HEK293 (cell line): ENCODE measurements around the gene TTLL9.

Source experiments
- CTCF ChIA-PET: fragments of 350-600 bp; formaldehyde crosslinking; extraction: SDS; loops from one replicate; lab custom pipeline; 2021; ENCODE audit warnings: antibody characterized with exemption; lab: Yijun Ruan, JAX
- POLR2A ChIA-PET: fragments of 300-600 bp; formaldehyde crosslinking; extraction: SDS; loops from one replicate; lab custom pipeline; 2020; ENCODE audit warnings: antibody characterized with exemption, inconsistent platforms; lab: Yijun Ruan, JAX
- H3K27ac ChIP-seq: fragments of 200-500 bp; sonication (Bioruptor generic); 2 replicates; pipeline ENCODE4 v1.5.1; 2014; ENCODE audit warnings: low read depth, low read length, control low read depth, inconsistent platforms; ENCODE audit errors: extremely low read depth
- H3K36me3 ChIP-seq, 2 experiments: fragments of 200-500 bp in 1 of 2; sonication (Bioruptor generic) in 1 of 2; 1 replicate in 1 of 2; 2 replicates in 1 of 2; pipeline ENCODE4 v1.5.1; 2014 to 2017; ENCODE audit warnings: inconsistent platforms in 2 of 2, low read length in 2 of 2; ENCODE audit not compliant: control insufficient read depth in 2 of 2, insufficient read depth in 1 of 2
- H3K4me1 ChIP-seq: fragments of 200-500 bp; sonication (Bioruptor generic); 2 replicates; pipeline ENCODE4 v1.5.1; 2014; ENCODE audit warnings: mild to moderate bottlenecking, low read length, inconsistent platforms; ENCODE audit not compliant: control insufficient read depth, insufficient read depth
- H3K4me3 ChIP-seq: 2 replicates; pipeline ENCODE4 v1.5.1; 2011; ENCODE audit warnings: low read depth, mild to moderate bottlenecking, control low read depth, low read length, moderate library complexity
- H3K9me3 ChIP-seq: fragments of 200-500 bp; sonication (Bioruptor generic); 2 replicates; pipeline ENCODE4 v1.5.1; 2014; ENCODE audit warnings: low read depth, low read length, inconsistent platforms; ENCODE audit not compliant: control insufficient read depth, insufficient read depth
- BCL11A ChIP-seq: fragments of 450-650 bp; formaldehyde crosslinking; IDR thresholded peaks from 2 replicates; pipeline ENCODE4 v1.5.1; 2016; ENCODE audit warnings: low read depth, missing biosample characterization, missing genetic modification characterization
- EGR2 ChIP-seq: fragments of 450-650 bp; formaldehyde crosslinking; IDR thresholded peaks from 2 replicates; pipeline ENCODE4 v1.5.1; 2016; ENCODE audit warnings: low read depth, missing biosample characterization, missing genetic modification characterization
- GLIS2 ChIP-seq: fragments of 450-650 bp; formaldehyde crosslinking; IDR thresholded peaks from 2 replicates; pipeline ENCODE4 v1.5.1; 2016; ENCODE audit warnings: missing biosample characterization, missing genetic modification characterization
- HOXC10 ChIP-seq: sonication (generic); formaldehyde crosslinking; IDR thresholded peaks from 2 replicates; pipeline ENCODE4 v1.8.1; 2023; ENCODE audit warnings: mild to moderate bottlenecking, missing genetic modification reagents
- INSM2 ChIP-seq: fragments of 450-650 bp; formaldehyde crosslinking; IDR thresholded peaks from 2 replicates; pipeline ENCODE4 v1.5.1; 2016; ENCODE audit warnings: missing biosample characterization, missing genetic modification characterization
- KLF9 ChIP-seq: fragments of 450-650 bp; formaldehyde crosslinking; IDR thresholded peaks from 2 replicates; pipeline ENCODE4 v1.5.1; 2016; ENCODE audit warnings: missing biosample characterization, missing genetic modification characterization, low read depth
- MYNN ChIP-seq: fragments of 450-650 bp; formaldehyde crosslinking; IDR thresholded peaks from 2 replicates; pipeline ENCODE4 v1.5.1; 2016; ENCODE audit warnings: missing biosample characterization, missing genetic modification characterization, borderline replicate concordance
- REPIN1 ChIP-seq: fragments of 450-650 bp; formaldehyde crosslinking; IDR thresholded peaks from 2 replicates; pipeline ENCODE4 v1.5.1; 2017; ENCODE audit warnings: missing biosample characterization, missing genetic modification characterization, low read depth
- SALL2 ChIP-seq: fragments of 450-650 bp; formaldehyde crosslinking; IDR thresholded peaks from 2 replicates; pipeline ENCODE4 v1.5.0; 2017; ENCODE audit warnings: missing biosample characterization, mild to moderate bottlenecking, missing genetic modification characterization, borderline replicate concordance
- SP2 ChIP-seq: fragments of 450-650 bp; formaldehyde crosslinking; IDR thresholded peaks from 2 replicates; pipeline ENCODE4 v1.5.1; 2016; ENCODE audit warnings: missing biosample characterization, missing genetic modification characterization
- WT1 ChIP-seq: fragments of 450-650 bp; formaldehyde crosslinking; IDR thresholded peaks from 2 replicates; pipeline ENCODE4 v1.5.1; 2016; ENCODE audit warnings: missing biosample characterization, missing genetic modification characterization
- ZBTB17 ChIP-seq: fragments of 450-650 bp; formaldehyde crosslinking; IDR thresholded peaks from 2 replicates; pipeline ENCODE4 v1.5.1; 2016; ENCODE audit warnings: missing biosample characterization, missing genetic modification characterization
- ZBTB7A ChIP-seq: fragments of 450-650 bp; formaldehyde crosslinking; IDR thresholded peaks from 2 replicates; pipeline ENCODE4 v1.5.1; 2016; ENCODE audit warnings: low read depth, missing biosample characterization, missing genetic modification characterization
- ZFHX2 ChIP-seq: fragments of 450-650 bp; formaldehyde crosslinking; conservative IDR thresholded peaks from 2 replicates; pipeline ENCODE4 v1.5.1; 2016; ENCODE audit warnings: missing biosample characterization, missing genetic modification characterization
- ZFP69B ChIP-seq: fragments of 450-650 bp; formaldehyde crosslinking; IDR thresholded peaks from 2 replicates; pipeline ENCODE4 v1.5.1; 2016; ENCODE audit warnings: missing biosample characterization, missing genetic modification characterization
- ZIC2 ChIP-seq: fragments of 450-650 bp; formaldehyde crosslinking; IDR thresholded peaks from 2 replicates; pipeline ENCODE4 v1.5.1; 2016; ENCODE audit warnings: missing biosample characterization, missing genetic modification characterization
- ZNF121 ChIP-seq: fragments of 450-650 bp; formaldehyde crosslinking; IDR thresholded peaks from 2 replicates; pipeline ENCODE4 v1.5.1; 2016; ENCODE audit warnings: missing biosample characterization, missing genetic modification characterization
- ZNF16 ChIP-seq: fragments of 450-650 bp; formaldehyde crosslinking; IDR thresholded peaks from 2 replicates; pipeline ENCODE4 v1.5.1; 2016; ENCODE audit warnings: low read depth, missing biosample characterization, missing genetic modification characterization
- ZNF175 ChIP-seq: fragments of 450-650 bp; formaldehyde crosslinking; IDR thresholded peaks from 2 replicates; pipeline ENCODE4 v1.5.1; 2016; ENCODE audit warnings: missing biosample characterization, missing genetic modification characterization
- ZNF19 ChIP-seq: fragments of 450-650 bp; formaldehyde crosslinking; IDR thresholded peaks from 2 replicates; pipeline ENCODE4; 2016; ENCODE audit warnings: missing biosample characterization, missing genetic modification characterization, low read depth
- ZNF248 ChIP-seq: fragments of 450-650 bp; formaldehyde crosslinking; IDR thresholded peaks from 2 replicates; pipeline ENCODE4 v1.5.1; 2017; ENCODE audit warnings: missing biosample characterization, missing genetic modification characterization
- ZNF335 ChIP-seq: fragments of 450-650 bp; formaldehyde crosslinking; conservative IDR thresholded peaks from 2 replicates; pipeline ENCODE4 v1.5.1; 2016; ENCODE audit warnings: missing biosample characterization, missing genetic modification characterization
- ZNF341 ChIP-seq: fragments of 450-650 bp; formaldehyde crosslinking; IDR thresholded peaks from 2 replicates; pipeline ENCODE4; 2016; ENCODE audit warnings: low read depth, missing biosample characterization, missing genetic modification characterization
- ZNF416 ChIP-seq: fragments of 450-650 bp; formaldehyde crosslinking; IDR thresholded peaks from 2 replicates; pipeline ENCODE4 v1.5.1; 2016; ENCODE audit warnings: missing biosample characterization, missing genetic modification characterization
- ZNF433 ChIP-seq: fragments of 450-650 bp; formaldehyde crosslinking; IDR thresholded peaks from 2 replicates; pipeline ENCODE4 v1.5.1; 2016; ENCODE audit warnings: missing biosample characterization, missing genetic modification characterization, low read depth
- ZNF518A ChIP-seq: fragments of 450-650 bp; formaldehyde crosslinking; conservative IDR thresholded peaks from 2 replicates; pipeline ENCODE4 v1.5.1; 2016; ENCODE audit warnings: low read depth, missing biosample characterization, missing genetic modification characterization
- ZNF561 ChIP-seq: fragments of 450-650 bp; IDR thresholded peaks from 2 replicates; pipeline ENCODE4 v1.5.1; 2018; ENCODE audit warnings: missing biosample characterization, missing genetic modification characterization, borderline replicate concordance
- ZNF692 ChIP-seq: fragments of 450-650 bp; formaldehyde crosslinking; IDR thresholded peaks from 2 replicates; pipeline ENCODE4 v1.5.1; 2016; ENCODE audit warnings: missing biosample characterization, missing genetic modification characterization
- ZNF785 ChIP-seq: fragments of 450-650 bp; formaldehyde crosslinking; IDR thresholded peaks from 2 replicates; pipeline ENCODE4 v1.5.1; 2016; ENCODE audit warnings: missing biosample characterization, missing genetic modification characterization
- ZSCAN30 ChIP-seq: fragments of 450-650 bp; IDR thresholded peaks from 2 replicates; pipeline ENCODE4 v1.5.1; 2018; ENCODE audit warnings: missing biosample characterization, mild to moderate bottlenecking, missing genetic modification characterization, moderate library complexity

TTLL9 gene

GRCh38 chr20:31869942-31870725, at the start of gene TTLL9, which contains the start of gene DUSP15:
Gene TTLL9 (plus strand): TSS chr20:31870634. CDS start chr20:31871127, 493 bp downstream.
Gene DUSP15 (minus strand): TSS chr20:31870527. CDS start chr20:31870337, 190 bp downstream.
- peak within 1 kb of the TSS; percentile 56; the same call in 1 of the 2 replicates for H3K27ac ChIP-seq
- POLR2A ChIA-PET: no interaction called here
- CTCF ChIA-PET: no interaction called here
- H3K9me3 ChIP-seq: no peaks in the 10 kb centered on the region
- no peaks in the 10 kb centered on the region for H3K36me3 ChIP-seq
- H3K4me1 ChIP-seq: no peaks in the 10 kb centered on the region
- H3K4me3 ChIP-seq: peak within 1 kb of the TSS; percentile 48
- TF ChIP-seq ZNF248 (tag by site-specific recombination) (no peak), BCL11A (0 out of 2 replicates have a peak, but pooled peaks have one; percentile 31), EGR2 (tag by site-specific recombination) (peak; percentile 50; the same call in 1 of the 2 replicates), WT1 (tag by site-specific recombination) (0 out of 2 replicates have a peak, but pooled peaks have one; percentile 33), ZSCAN30 (tag by site-specific recombination) (peak; percentile 42; the same call in 1 of the 2 replicates), ZNF785 (no peak), MYNN (tag by site-specific recombination) (no peak), SALL2 (tag by site-specific recombination) (no peak), ZNF121 (0 out of 2 replicates have a peak, but pooled peaks have one; percentile 11), REPIN1 (tag by site-specific recombination) (no peak), ZBTB17 (tag by site-specific recombination) (peak; percentile 72), ZNF416 (tag by site-specific recombination) (no peak), HOXC10 (CRISPR knock-in tag) (no peak), ZFP69B (tag by site-specific recombination) (0 out of 2 replicates have a peak, but pooled peaks have one; percentile 26), ZNF518A (tag by site-specific recombination) (no peak), ZNF19 (tag by site-specific recombination) (no peak), ZNF16 (tag by site-specific recombination) (peak; percentile 65), KLF9 (tag by site-specific recombination) (peak; percentile 23; the same call in 1 of the 2 replicates), ZNF175 (no peak), INSM2 (tag by site-specific recombination) (0 out of 2 replicates have a peak, but pooled peaks have one; percentile 14), SP2 (tag by site-specific recombination) (peak; percentile 30), ZNF341 (peak; percentile 35), ZFHX2 (tag by site-specific recombination) (peak; percentile 83), ZNF335 (peak; percentile 1; the same call in 1 of the 2 replicates), GLIS2 (tag by site-specific recombination) (peak; percentile 80), ZIC2 (tag by site-specific recombination) (peak; percentile 63), ZNF692 (tag by site-specific recombination) (peak; percentile 80; the same call in 1 of the 2 replicates), ZNF433 (tag by site-specific recombination) (no peak), ZBTB7A (0 out of 2 replicates have a peak, but pooled peaks have one; percentile 15), ZNF561 (tag by site-specific recombination) (peak; percentile 55; the same call in 1 of the 2 replicates)
